ENCODE results near the gene BHLHE23.

GRCh38 chr20:62982124-62983075, 24.4 kb downstream of the BHLHE23 start:
- TF ChIP-seq CTCF (IDR thresholded peaks at IDR 0.05) (no peak), EP300 (IDR thresholded peaks at IDR 0.05) (no peak), POLR2A (IDR thresholded peaks at IDR 0.05; ENCODE audit: low read depth) (no peak), POLR2AphosphoS5 (IDR thresholded peaks at IDR 0.05) (no peak)
